22Rv1 (cell line): ENCODE measurements around the gene IFNL2.
"Not testable (repeated sequence)": the region's sequence is repeated elsewhere in the genome, so short reads cannot be mapped to it uniquely, and the experiment has no call there.

ENCODE experiments used
- H3K27ac ChIP-seq: fragments of 450-650 bp; 2 replicates; pipeline ENCODE4 v1.5.1; 2017
- CTCF ChIP-seq: fragments of 450-650 bp; IDR thresholded peaks from 2 replicates; pipeline ENCODE4 v1.5.1; 2017; ENCODE audit warnings: mild to moderate bottlenecking
- ZFX ChIP-seq: fragments of 450-650 bp; IDR thresholded peaks from 2 replicates; pipeline ENCODE4 v1.6.1; 2017; ENCODE audit warnings: antibody characterized with exemption, borderline replicate concordance

The IFNL2 gene

GRCh38 chr19:39270036-39270871, 2.1 kb downstream of the IFNL2 start:
- H3K27ac ChIP-seq: no peak overlapping the region
- TF ChIP-seq ZFX (no peak), CTCF (no peak)

GRCh38 chr19:39273859-39274258, 5.7 kb downstream of the IFNL2 start:
- not testable (repeated sequence) for H3K27ac ChIP-seq

GRCh38 chr19:39275578-39275977, 7.4 kb downstream of the IFNL2 start:
- no peak overlapping the region for H3K27ac ChIP-seq
- TF ChIP-seq ZFX (no peak), CTCF (no peak)

- H3K27ac ChIP-seq: no peak overlapping the region
- TF ChIP-seq CTCF (no peak), ZFX (no peak)
Observed at GRCh38 chr19:39276740-39277139, 8.5 kb downstream of the IFNL2 start.

GRCh38 chr19:39277598-39277997, 9.4 kb downstream of the IFNL2 start:
- TF ChIP-seq ZFX (no peak), CTCF (no peak)
- H3K27ac ChIP-seq: no peak overlapping the region

- H3K27ac ChIP-seq: no peak overlapping the region
- TF ChIP-seq ZFX: no peak
- TF ChIP-seq CTCF: no peak
Observed at GRCh38 chr19:39282021-39282420, 13.8 kb downstream of the IFNL2 start.

GRCh38 chr19:39284032-39284431, 15.8 kb downstream of the IFNL2 start:
- no peak for TF ChIP-seq ZFX
- no peak for TF ChIP-seq CTCF
- H3K27ac ChIP-seq: no peak overlapping the region

GRCh38 chr19:39293394-39293793, 25.2 kb downstream of the IFNL2 start:
- H3K27ac ChIP-seq: no peak overlapping the region

More at GRCh38 chr19:39293394-39293793, 25.2 kb downstream of the IFNL2 start:
- TF ChIP-seq ZFX: no peak
- TF ChIP-seq CTCF: no peak
